Endothelial cell of umbilical vein (primary cell): ENCODE measurements around the gene AGXT. TPM values are rescaled to one million over a fixed set of nuclear protein-coding genes. Genes with fewer than 3 reads are reported as not detected.

Source experiments
- BruUV-seq: library from RNA; stranded (reverse); fragments of 400-500 nt; replicated peaks from 2 replicates; lab custom pipeline; 2021; lab: Mats Ljungman, UMichigan
- CTCF ChIA-PET: fragments of 300-600, 350-600 bp; sonication (Branson Sonifier 250); formaldehyde crosslinking; loops from one replicate; lab custom pipeline; 2021; ENCODE audit warnings: antibody characterized with exemption, inconsistent platforms; lab: Charles Lee
- POLR2A ChIA-PET: fragments of 300-600, 350-600 bp; sonication (Branson Sonifier 250); formaldehyde crosslinking; loops from one replicate; lab custom pipeline; 2021; ENCODE audit warnings: antibody characterized with exemption, inconsistent platforms; lab: Charles Lee
- DNase-seq: peaks from one replicate; pipeline ENCODE4 v3.0.0-alpha.2; 2011; ENCODE audit warnings: low read depth, low spot score
- FAIRE-seq: peaks from 2 replicates; lab custom pipeline; 2011; peaks lifted over from hg19 to GRCh38; lab: Jason Lieb, UNC
- H2AFZ ChIP-seq: 2 replicates; pipeline ENCODE4 v1.6.0; 2012; ENCODE audit warnings: low read depth, low read length, control low read depth, inconsistent platforms
- H3K27ac ChIP-seq: 2 replicates; pipeline ENCODE4 v1.5.1; 2011; ENCODE audit warnings: low read depth, mild to moderate bottlenecking, control low read depth, low read length, moderate library complexity; ENCODE audit not compliant: insufficient read depth
- H3K27me3 ChIP-seq, 2 experiments: 2 replicates each; pipeline versions ENCODE4 v1.6.0 to v1.6.1; 2011; ENCODE audit warnings: low read length in 2 of 2, mixed read lengths in 1 of 2; ENCODE audit not compliant: control insufficient read depth in 2 of 2, insufficient read depth in 2 of 2
- H3K36me3 ChIP-seq, 2 experiments: 2 replicates in 1 of 2; 3 replicates in 1 of 2; pipeline ENCODE4 v1.5.1; 2011; ENCODE audit warnings: low read length in 2 of 2, mild to moderate bottlenecking in 1 of 2, moderate library complexity in 1 of 2; ENCODE audit not compliant: control insufficient read depth in 2 of 2, insufficient read depth in 2 of 2; ENCODE audit errors: extremely low read depth in 1 of 2
- H3K4me1 ChIP-seq: 3 replicates; pipeline ENCODE4 v1.5.1; 2011; ENCODE audit warnings: mild to moderate bottlenecking, low read length; ENCODE audit not compliant: control insufficient read depth, insufficient read depth; ENCODE audit errors: extremely low read depth
- H3K4me2 ChIP-seq: 2 replicates; pipeline ENCODE4 v1.6.1; 2011; ENCODE audit warnings: low read length, control low read depth, mixed read lengths; ENCODE audit not compliant: insufficient read depth
- H3K4me3 ChIP-seq, 3 experiments: fragments of 200-600 bp in 1 of 3; sonication (generic), shearing (Covaris generic) in 1 of 3; replicated peaks in 1 of 3; 2 replicates each; pipeline ENCODE4 v1.5.1; 2011 to 2016; ENCODE audit warnings: control low read depth in 3 of 3, low read length in 3 of 3, mild to moderate bottlenecking in 2 of 3, inconsistent platforms in 1 of 3, low read depth in 1 of 3, moderate library complexity in 1 of 3; ENCODE audit not compliant: insufficient read depth in 1 of 3
- H3K79me2 ChIP-seq: 2 replicates; pipeline ENCODE4 v1.6.0; 2012; ENCODE audit warnings: low read length, inconsistent platforms; ENCODE audit not compliant: control insufficient read depth, insufficient read depth
- H3K9ac ChIP-seq: replicated peaks from 2 replicates; pipeline ENCODE3; 2011; ENCODE audit warnings: low read length, control low read depth; ENCODE audit not compliant: insufficient read depth; ENCODE audit errors: extremely low read depth
- H3K9me1 ChIP-seq: replicated peaks from 3 replicates; pipeline ENCODE4 v1.6.0; 2011; ENCODE audit warnings: mild to moderate bottlenecking, low read length; ENCODE audit not compliant: control insufficient read depth, insufficient read depth; ENCODE audit errors: extremely low read depth
- H3K9me3 ChIP-seq: replicated peaks from 2 replicates; pipeline ENCODE4 v1.5.1; 2012; ENCODE audit warnings: low read length, inconsistent platforms; ENCODE audit not compliant: control insufficient read depth, insufficient read depth
- H4K20me1 ChIP-seq: replicated peaks from 2 replicates; pipeline ENCODE3; 2011; ENCODE audit warnings: mild to moderate bottlenecking, low read length; ENCODE audit not compliant: control insufficient read depth, insufficient read depth; ENCODE audit errors: extremely low read depth
- CTCF ChIP-seq, 2 donors: IDR thresholded peaks; 1 replicate in 1 of 2; 2 replicates in 1 of 2; pipeline ENCODE4 v1.5.1; 2011; ENCODE audit warnings: low read length in 2 of 2, mild to moderate bottlenecking in 2 of 2, moderate library complexity in 2 of 2, control low read depth in 1 of 2, inconsistent platforms in 1 of 2, low read depth in 1 of 2; ENCODE audit not compliant: insufficient read depth in 1 of 2; ENCODE audit errors: extremely low read depth in 1 of 2
- EZH2 ChIP-seq: IDR thresholded peaks from 2 replicates; pipeline ENCODE4 v1.6.1; 2012; ENCODE audit warnings: borderline replicate concordance, low read depth, mild to moderate bottlenecking, moderate library complexity, low read length, inconsistent platforms; ENCODE audit not compliant: severe bottlenecking
- FOS ChIP-seq: IDR thresholded peaks from 2 replicates; pipeline ENCODE4 v1.6.1; 2011; ENCODE audit warnings: mild to moderate bottlenecking, low read length, moderate library complexity, borderline replicate concordance; ENCODE audit not compliant: insufficient read depth
- GATA2 ChIP-seq: IDR thresholded peaks from 2 replicates; pipeline ENCODE4 v1.7.0; 2011; ENCODE audit warnings: low read depth, mild to moderate bottlenecking, moderate library complexity, mixed read lengths, low read length; ENCODE audit not compliant: insufficient read length, insufficient read depth
- JUN ChIP-seq: IDR thresholded peaks from 2 replicates; pipeline ENCODE4 v1.6.1; 2011; ENCODE audit warnings: borderline replicate concordance, low read depth; ENCODE audit not compliant: insufficient read length, insufficient read depth
- MAX ChIP-seq: IDR thresholded peaks from 2 replicates; pipeline ENCODE4 v1.6.1; 2011; ENCODE audit not compliant: insufficient read depth, insufficient read length
- MYC ChIP-seq: IDR thresholded peaks from one replicate; pipeline ENCODE4 v1.6.1; 2011; ENCODE audit warnings: mild to moderate bottlenecking, low read depth, low read length
- POLR2A ChIP-seq: IDR thresholded peaks from 2 replicates; pipeline ENCODE4 v1.6.1; 2012; ENCODE audit warnings: low read depth, mild to moderate bottlenecking, control low read depth, low read length
- POLR2AphosphoS5 ChIP-seq: IDR thresholded peaks from 2 replicates; pipeline ENCODE4 v1.6.1; 2012; ENCODE audit warnings: low read depth, mild to moderate bottlenecking, control low read depth, low read length, moderate library complexity; ENCODE audit not compliant: insufficient read depth
- dilution Hi-C: fragments of 300-500 bp; cut with MboI; formaldehyde crosslinking; loops from one replicate; pipeline ENCODE4 v1.15.0; 2019; ENCODE audit warnings: low sequenced_read_pairs; ENCODE audit not compliant: extremely low pct_ligation_motif_present
- intact Hi-C: fragments of 100-400 bp; cut with micrococcal nuclease; formaldehyde crosslinking; loops from one replicate; pipeline ENCODE4 v1.10.0; 2022
- polyA plus RNA-seq, 4 experiments: library from polyadenylated mRNA; depleted of rRNA in 3 of 4; stranded (reverse) in 3 of 4; unstranded in 1 of 4; fragments of >200 nt; gene quantifications; 2 replicates each; pipeline versions ENCODE4 v1.2.1 to v1.2.3, GENCODE V29; 2011 to 2012; ENCODE audit warnings: missing spikeins in 1 of 4
- total RNA-seq: library from RNA; stranded (reverse); gene quantifications from 2 replicates; pipeline ENCODE4 v1.2.3, GENCODE V29; 2021

AGXT gene
- total and polyA plus RNA-seq, 2 donors (not counting 3 experiments of a cell fraction or from before 2014, with no cell fraction given): not detected

- Histone ChIP-seq H3K9me3 (no peaks in the 10 kb centered on the region), H3K36me3 (no peaks in the 10 kb centered on the region), H3K27ac (no peak overlapping the region), H3K79me2 (no peaks in the 10 kb centered on the region), H4K20me1 (no peaks in the 10 kb centered on the region), H3K4me2 (no peak overlapping the region), H3K9ac (no peak overlapping the region), H3K4me1 (no peaks in the 10 kb centered on the region), H3K9me1 (no peaks in the 10 kb centered on the region), H2AFZ (no peak overlapping the region), H3K27me3 (no peaks in the 10 kb centered on the region), H3K4me3 (no peak overlapping the region)
- no peak for FAIRE-seq
- ChIA-PET POLR2A (no interaction called here), CTCF (interaction anchor here (1.0 to 1.6 kb wide), 4 partner anchors 9 to 51 kb away, joined by 3 to 6 read pairs (median 4); no protein-coding TSS in a partner anchor)
- intact Hi-C loops: no loop called here
- BruUV-seq: no TSS peak
- DNase-seq: no peak
- dilution Hi-C loops: no loop called here
- TF ChIP-seq POLR2A (no peak), POLR2AphosphoS5 (no peak), GATA2 (no peak), JUN (no peak), CTCF (IDR thresholded peaks at IDR 0.05; ENCODE audit: extremely low read depth in 1 of 2, insufficient read depth in 1 of 2, low read depth in 1 of 2, low read length in 2 of 2) (no peak), EZH2 (no peak), FOS (no peak), MYC (no peak), MAX (no peak)
Observed at GRCh38 chr2:240891492-240892340, 23.1 kb downstream of the AGXT start.
